ENCODE results near the gene NBAS. TPM values are rescaled to one million over a fixed set of nuclear protein-coding genes. Genes with fewer than 3 reads are reported as not detected.

NBAS gene
- total and polyA plus RNA-seq, 2 donors (not counting 3 experiments of a cell fraction or from before 2014, with no cell fraction given): 29.4 to 43.0 TPM

DNA sequence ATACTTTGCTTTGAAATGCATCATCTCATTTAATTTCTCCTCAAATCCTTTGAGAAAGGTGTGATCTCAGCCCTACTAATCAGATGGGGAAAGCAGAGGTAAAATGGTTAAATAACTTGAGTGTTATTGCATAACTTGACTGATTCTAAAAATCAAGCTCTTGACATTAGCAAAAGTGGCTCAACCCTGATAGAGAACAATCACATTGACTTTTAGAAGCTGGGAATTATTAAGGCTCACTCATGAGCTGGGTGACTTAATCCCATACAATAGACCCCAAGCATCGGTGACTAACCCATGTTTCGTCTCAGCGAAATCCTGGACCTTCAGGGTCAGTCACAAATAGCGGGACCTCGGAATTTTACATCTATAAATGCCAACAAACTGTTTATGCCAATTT, 378.9 kb downstream of the NBAS start:
- no peak for TF ChIP-seq MYC (IDR thresholded peaks at IDR 0.05; ENCODE audit: low read depth, low read length)
- TF ChIP-seq POLR2AphosphoS5 (IDR thresholded peaks at IDR 0.05; ENCODE audit: insufficient read depth, low read depth, low read length): no peak
- TF ChIP-seq, protein P1, sequence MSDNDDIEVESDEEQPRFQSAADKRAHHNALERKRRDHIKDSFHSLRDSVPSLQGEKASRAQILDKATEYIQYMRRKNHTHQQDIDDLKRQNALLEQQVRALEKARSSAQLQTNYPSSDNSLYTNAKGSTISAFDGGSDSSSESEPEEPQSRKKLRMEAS (IDR thresholded peaks at IDR 0.05; ENCODE audit: insufficient read depth, insufficient read length): no peak
- TF ChIP-seq JUN (IDR thresholded peaks at IDR 0.05; ENCODE audit: borderline replicate concordance, insufficient read depth, insufficient read length, low read depth): no peak
- no peak for TF ChIP-seq POLR2A (IDR thresholded peaks at IDR 0.05; ENCODE audit: low read depth, low read length)
- TF ChIP-seq, protein P2, sequence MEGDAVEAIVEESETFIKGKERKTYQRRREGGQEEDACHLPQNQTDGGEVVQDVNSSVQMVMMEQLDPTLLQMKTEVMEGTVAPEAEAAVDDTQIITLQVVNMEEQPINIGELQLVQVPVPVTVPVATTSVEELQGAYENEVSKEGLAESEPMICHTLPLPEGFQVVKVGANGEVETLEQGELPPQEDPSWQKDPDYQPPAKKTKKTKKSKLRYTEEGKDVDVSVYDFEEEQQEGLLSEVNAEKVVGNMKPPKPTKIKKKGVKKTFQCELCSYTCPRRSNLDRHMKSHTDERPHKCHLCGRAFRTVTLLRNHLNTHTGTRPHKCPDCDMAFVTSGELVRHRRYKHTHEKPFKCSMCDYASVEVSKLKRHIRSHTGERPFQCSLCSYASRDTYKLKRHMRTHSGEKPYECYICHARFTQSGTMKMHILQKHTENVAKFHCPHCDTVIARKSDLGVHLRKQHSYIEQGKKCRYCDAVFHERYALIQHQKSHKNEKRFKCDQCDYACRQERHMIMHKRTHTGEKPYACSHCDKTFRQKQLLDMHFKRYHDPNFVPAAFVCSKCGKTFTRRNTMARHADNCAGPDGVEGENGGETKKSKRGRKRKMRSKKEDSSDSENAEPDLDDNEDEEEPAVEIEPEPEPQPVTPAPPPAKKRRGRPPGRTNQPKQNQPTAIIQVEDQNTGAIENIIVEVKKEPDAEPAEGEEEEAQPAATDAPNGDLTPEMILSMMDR (IDR thresholded peaks at IDR 0.05; ENCODE audit: extremely low read depth in 1 of 2, insufficient read depth in 1 of 2, low read depth in 1 of 2, low read length in 2 of 2): no peak
- no peak for TF ChIP-seq EZH2 (IDR thresholded peaks at IDR 0.05; ENCODE audit: borderline replicate concordance, low read depth, low read length, severe bottlenecking)
- no peak for TF ChIP-seq FOS (IDR thresholded peaks at IDR 0.05; ENCODE audit: borderline replicate concordance, insufficient read depth, low read length)
- TF ChIP-seq GATA2 (IDR thresholded peaks at IDR 0.05; ENCODE audit: insufficient read depth, insufficient read length, low read depth, low read length): no peak
- H3K27ac ChIP-seq (ENCODE audit: insufficient read depth, low read depth, low read length): no peak overlapping the region
- no peak overlapping the region for H3K4me2 ChIP-seq (ENCODE audit: insufficient read depth, low read length)
- no peak for DNase-seq (ENCODE audit: low read depth, low spot score)
- no peak overlapping the region for H3K9ac ChIP-seq (replicated peaks; ENCODE audit: extremely low read depth, insufficient read depth, low read length)
- no peak overlapping the region for H2AFZ ChIP-seq (ENCODE audit: low read depth, low read length)
- H3K79me2 ChIP-seq (ENCODE audit: control insufficient read depth, insufficient read depth, low read length): no peaks in the 10 kb centered on the region
- H4K20me1 ChIP-seq (replicated peaks; ENCODE audit: control insufficient read depth, extremely low read depth, insufficient read depth, low read length): no peaks in the 10 kb centered on the region
- no peaks in the 10 kb centered on the region for H3K9me1 ChIP-seq (replicated peaks; ENCODE audit: control insufficient read depth, extremely low read depth, insufficient read depth, low read length)
- no TSS peak for BruUV-seq (replicated peaks)
- POLR2A ChIA-PET: no interaction called here
- no peaks in the 10 kb centered on the region for H3K27me3 ChIP-seq (ENCODE audit: control insufficient read depth in 2 of 2, insufficient read depth in 2 of 2, low read length in 2 of 2)
- no peak overlapping the region for H3K4me3 ChIP-seq (replicated peaks in 1 of 3; ENCODE audit: insufficient read depth in 1 of 3, low read depth in 1 of 3, low read length in 3 of 3)
- CTCF ChIA-PET: no interaction called here
- H3K36me3 ChIP-seq (ENCODE audit: control insufficient read depth in 2 of 2, extremely low read depth in 1 of 2, insufficient read depth in 2 of 2, low read length in 2 of 2): no peaks in the 10 kb centered on the region
- H3K9me3 ChIP-seq (replicated peaks; ENCODE audit: control insufficient read depth, insufficient read depth, low read length): no peaks in the 10 kb centered on the region
- intact Hi-C loops (cut with micrococcal nuclease): no loop called here
- FAIRE-seq: no peak
- dilution Hi-C loops (cut with MboI; ENCODE audit: extremely low pct_ligation_motif_present, low sequenced_read_pairs): no loop called here
- H3K4me1 ChIP-seq (ENCODE audit: control insufficient read depth, extremely low read depth, insufficient read depth, low read length): no peaks in the 10 kb centered on the region

All from endothelial cell of umbilical vein (primary cell).